Kidney (tissue), 22 donors: ENCODE data around the gene RNU11. TPM values are rescaled to one million over a fixed set of nuclear protein-coding genes. Genes with fewer than 3 reads are reported as not detected.
A peak's percentile ranks its signal among the peaks of the same experiment; 100 is the strongest.

Source experiments
- DNase-seq, 5 donors: peaks; one replicate each; pipeline ENCODE4 v3.0.0-alpha.2; 2013 to 2020
- FAIRE-seq: peaks from 2 replicates; lab custom pipeline; 2012; peaks lifted over from hg19 to GRCh38; lab: Jason Lieb, UNC
- H3K27ac ChIP-seq, 2 donors: one replicate each; pipeline ENCODE4 v1.7.0; 2013; ENCODE audit warnings: low read depth in 2 of 2, low read length in 2 of 2, inconsistent platforms in 1 of 2
- H3K27me3 ChIP-seq: one replicate; pipeline ENCODE4 v1.7.1; 2013; ENCODE audit warnings: low read length, inconsistent platforms; ENCODE audit not compliant: control insufficient read depth, insufficient read depth
- H3K36me3 ChIP-seq, 3 donors: one replicate each; pipeline versions ENCODE4 v1.7.0 to v1.7.1; 2013; ENCODE audit warnings: low read length in 3 of 3, control low read depth in 1 of 3, inconsistent platforms in 1 of 3; ENCODE audit not compliant: insufficient read depth in 3 of 3, control insufficient read depth in 2 of 3
- H3K4me1 ChIP-seq, 3 donors: one replicate each; pipeline versions ENCODE4 v1.7.0 to v1.7.1; 2013; ENCODE audit warnings: low read length in 3 of 3, inconsistent platforms in 1 of 3, low read depth in 1 of 3; ENCODE audit not compliant: control insufficient read depth in 2 of 3, insufficient read depth in 2 of 3
- H3K4me3 ChIP-seq, 3 donors: one replicate each; pipeline versions ENCODE4 v1.7.0 to v1.8.1; 2013; ENCODE audit warnings: low read length in 3 of 3, control low read depth in 1 of 3, inconsistent platforms in 1 of 3
- H3K9ac ChIP-seq, 3 donors: one replicate each; pipeline versions ENCODE4 v1.7.0 to v1.7.1; 2013; ENCODE audit warnings: low read length in 3 of 3, control low read depth in 1 of 3, inconsistent platforms in 1 of 3
- H3K9me3 ChIP-seq, 3 donors: one replicate each; pipeline versions ENCODE4 v1.7.0 to v1.7.1; 2013; ENCODE audit warnings: low read length in 3 of 3, control low read depth in 1 of 3, inconsistent platforms in 1 of 3; ENCODE audit not compliant: control insufficient read depth in 2 of 3, insufficient read depth in 1 of 3
- intact Hi-C: fragments of 100-400 bp; cut with DNase I; formaldehyde crosslinking; loops from one replicate; pipeline ENCODE4 v1.11.1; 2022
- long read RNA-seq, 10 donors: library from polyadenylated mRNA in 1 of 10; unstranded in 1 of 10; transcript quantifications; one replicate each; pipeline ENCODE4 v2.0.0 and lab custom pipeline, GENCODE V29; 2021 to 2026
- polyA plus RNA-seq: library from polyadenylated mRNA; stranded (reverse); fragments of 350-450 nt; fragmentation: Illumina TruSeq; extraction: RNeasy Lipid Tissue Mini Kit (QIAGEN cat#74804); gene quantifications from one replicate; pipeline ENCODE4 v1.2.3, GENCODE V29; 2014; ENCODE audit warnings: low read depth, low replicate concordance; ENCODE audit not compliant: insufficient read depth
- total RNA-seq: library from RNA; stranded (reverse); fragmentation: NEBNext Ultra II Directional; extraction: Animal tissue kit (Norgen Biotek cat#: 25700); gene quantifications from one replicate; pipeline ENCODE4 v1.2.1, GENCODE V29; 2021
- TF ChIP-seq, protein P1 (sequence below): IDR thresholded peaks from 3 replicates; pipeline ENCODE4 v1.5.1; 2012; ENCODE audit warnings: mild to moderate bottlenecking, moderate library complexity, borderline replicate concordance; ENCODE audit not compliant: insufficient read depth; ENCODE audit errors: extremely low read depth
- donor health status: control.
- donor health status: control.
- donor health status: control.
- donor health status: control.
- donor health status: control.
- donor health status: DM: yes; HTN: yes; CAD: no.
- donor health status: Normal renal cell carcinoma (clear cell type).

RNU11 gene
- total RNA-seq (not detected), polyA plus RNA-seq (not detected)
- long read RNA-seq, donor 1 = 0 reads
- long read RNA-seq, donor 2 = 0 reads
- long read RNA-seq, donor 3 = 0 reads
- long read RNA-seq, donor 4 = 0 reads
- long read RNA-seq, donor 5 = 0 reads
- long read RNA-seq, donor 6, partial matches to known transcripts = 0 of 1 reads
- long read RNA-seq, donor 6, other reads (novel, unspliced or antisense) = 0 of 1 reads
- long read RNA-seq, donor 7 = 0 reads
- long read RNA-seq, donor 8 = 0 reads
- long read RNA-seq, donor 9 = 0 reads
- long read RNA-seq, donor 10 = 0 reads

DNA sequence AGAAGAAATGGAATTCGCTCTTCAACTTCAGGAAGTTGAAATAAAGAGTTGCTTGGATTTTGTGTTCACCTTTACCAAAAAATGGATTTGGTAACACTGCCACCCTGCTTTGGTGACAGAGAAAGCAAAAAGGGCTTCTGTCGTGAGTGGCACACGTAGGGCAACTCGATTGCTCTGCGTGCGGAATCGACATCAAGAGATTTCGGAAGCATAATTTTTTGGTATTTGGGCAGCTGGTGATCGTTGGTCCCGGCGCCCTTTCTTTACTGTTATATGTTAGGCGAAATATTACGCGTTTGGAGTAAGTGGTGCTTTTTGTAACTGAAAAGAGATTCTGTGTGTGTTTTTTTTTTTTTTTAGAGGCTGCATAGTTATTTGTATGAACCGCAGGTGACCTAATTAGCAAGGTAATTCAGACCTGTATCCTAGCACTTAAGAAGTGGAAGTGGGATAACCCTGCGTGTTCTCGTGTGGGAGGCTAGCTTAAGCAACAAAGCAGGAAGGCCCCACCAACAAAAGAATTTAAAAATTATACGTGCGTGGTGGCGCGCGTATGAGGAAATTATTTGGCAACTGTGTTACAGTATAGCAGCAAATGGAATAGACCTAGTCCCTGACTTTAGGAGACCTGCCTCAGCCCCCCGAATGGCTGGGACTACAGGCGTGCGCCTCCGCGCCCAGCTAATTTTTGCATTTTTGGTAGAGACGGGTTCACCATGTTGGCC is at the start of gene RNU11:
Gene RNU11, plus strand, starts transcription at position 127 of the 725 bp plus-strand sequence.
- H3K9ac ChIP-seq = peak within 1 kb of the TSS; percentile 53 to 91 (median 86)
- peak within 1 kb of the TSS; percentile 67 to 95 (median 78) for H3K4me3 ChIP-seq
- FAIRE-seq (no peak), DNase-seq (peak; percentile 93 to 99 (median 95))
- TF ChIP-seq, protein P1, sequence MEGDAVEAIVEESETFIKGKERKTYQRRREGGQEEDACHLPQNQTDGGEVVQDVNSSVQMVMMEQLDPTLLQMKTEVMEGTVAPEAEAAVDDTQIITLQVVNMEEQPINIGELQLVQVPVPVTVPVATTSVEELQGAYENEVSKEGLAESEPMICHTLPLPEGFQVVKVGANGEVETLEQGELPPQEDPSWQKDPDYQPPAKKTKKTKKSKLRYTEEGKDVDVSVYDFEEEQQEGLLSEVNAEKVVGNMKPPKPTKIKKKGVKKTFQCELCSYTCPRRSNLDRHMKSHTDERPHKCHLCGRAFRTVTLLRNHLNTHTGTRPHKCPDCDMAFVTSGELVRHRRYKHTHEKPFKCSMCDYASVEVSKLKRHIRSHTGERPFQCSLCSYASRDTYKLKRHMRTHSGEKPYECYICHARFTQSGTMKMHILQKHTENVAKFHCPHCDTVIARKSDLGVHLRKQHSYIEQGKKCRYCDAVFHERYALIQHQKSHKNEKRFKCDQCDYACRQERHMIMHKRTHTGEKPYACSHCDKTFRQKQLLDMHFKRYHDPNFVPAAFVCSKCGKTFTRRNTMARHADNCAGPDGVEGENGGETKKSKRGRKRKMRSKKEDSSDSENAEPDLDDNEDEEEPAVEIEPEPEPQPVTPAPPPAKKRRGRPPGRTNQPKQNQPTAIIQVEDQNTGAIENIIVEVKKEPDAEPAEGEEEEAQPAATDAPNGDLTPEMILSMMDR = no peak
- H3K4me1 ChIP-seq = peaks cover 5 to 8% (median 7%) of the 10 kb centered on the region in 3 donors
- H3K9me3 ChIP-seq = no peaks in the 10 kb centered on the region
- no peaks in the 10 kb centered on the region for H3K36me3 ChIP-seq
- H3K27ac ChIP-seq = peak within 1 kb of the TSS; percentile 94 to 98
- intact Hi-C loops = no loop called here
- no peaks in the 10 kb centered on the region for H3K27me3 ChIP-seq

DNA sequence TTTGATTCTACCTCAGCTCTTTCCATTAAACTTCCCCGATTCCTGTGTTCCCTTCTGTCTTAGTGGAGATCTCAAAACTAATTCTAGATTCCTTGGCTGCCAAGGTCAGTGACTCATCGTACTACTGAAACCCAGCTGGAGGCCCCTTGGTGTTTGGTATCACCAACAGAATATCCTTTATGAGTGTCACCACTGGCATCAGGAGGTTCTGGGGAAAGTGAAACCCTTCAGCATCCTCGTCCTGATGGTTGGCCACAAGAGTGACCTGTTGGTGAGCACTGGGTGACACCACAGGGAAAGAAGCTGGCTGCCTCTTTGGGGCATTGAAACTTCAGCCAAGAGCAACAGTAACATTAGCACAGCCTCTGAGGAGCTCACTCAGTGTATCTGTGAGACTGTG is 46.7 kb upstream of the RNU11 start:
- H3K4me3 ChIP-seq = no peak overlapping the region
- no peaks in the 10 kb centered on the region for H3K4me1 ChIP-seq
- DNase-seq (no peak), FAIRE-seq (no peak)
- no peak overlapping the region for H3K9ac ChIP-seq
- intact Hi-C loops = no loop called here
- TF ChIP-seq, protein P1 = no peak
- peaks cover 0 to 18% (median under 1%) of the 10 kb centered on the region in 3 donors for H3K36me3 ChIP-seq
- no peaks in the 10 kb centered on the region for H3K9me3 ChIP-seq
- H3K27me3 ChIP-seq = no peaks in the 10 kb centered on the region
- H3K27ac ChIP-seq = no peak overlapping the region

DNA sequence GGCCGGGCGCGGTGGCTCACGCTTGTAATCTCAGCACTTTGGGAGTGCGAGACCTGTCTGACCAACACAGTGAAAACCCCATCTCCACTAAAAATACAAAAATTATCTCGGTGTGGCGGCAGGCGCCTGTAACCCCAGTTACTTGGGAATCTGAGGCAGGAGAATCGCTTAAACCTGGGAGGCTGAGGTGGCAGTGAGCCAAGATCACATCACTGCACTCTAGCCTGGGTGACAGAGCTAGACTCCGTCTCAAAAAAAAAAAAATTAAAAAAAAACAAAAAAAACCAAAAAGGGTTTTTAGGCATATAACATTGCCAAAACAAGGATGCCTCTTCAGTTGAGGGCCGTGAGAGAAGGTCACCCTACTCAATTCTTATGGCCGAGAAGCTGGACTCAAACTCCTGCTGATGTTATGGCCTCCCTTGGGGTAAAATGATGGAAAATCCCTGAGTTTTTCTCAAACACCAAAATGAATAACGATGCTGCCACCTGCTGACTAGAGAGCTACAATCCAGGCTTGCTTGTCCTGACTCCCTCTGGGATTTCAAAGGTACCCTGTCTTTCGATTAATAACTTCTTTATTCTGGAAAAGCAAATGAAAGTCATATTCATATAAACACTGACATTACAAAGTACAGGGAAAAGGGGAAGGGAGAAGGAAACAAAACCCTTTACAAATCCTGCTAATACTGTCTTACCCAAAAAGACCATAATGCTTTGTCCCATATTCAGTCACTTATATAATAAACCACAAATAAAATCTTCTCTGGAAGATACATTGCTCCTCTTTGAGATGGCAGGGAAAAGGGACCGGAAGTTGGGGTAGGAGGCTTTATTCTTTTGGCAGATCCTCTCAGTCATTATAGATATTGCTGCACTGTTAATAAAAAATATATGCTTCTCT is 45.6 kb upstream of the RNU11 start:
- no peak overlapping the region for H3K9ac ChIP-seq
- H3K36me3 ChIP-seq = peaks cover 0 to 21% (median 3%) of the 10 kb centered on the region in 3 donors
- DNase-seq (peak in 3 of 5 donors; percentile 68 to 93 (median 84)), FAIRE-seq (no peak)
- TF ChIP-seq, protein P1 = peak; percentile 69
- intact Hi-C loops = no loop called here
- no peak overlapping the region for H3K27ac ChIP-seq
- no peaks in the 10 kb centered on the region for H3K27me3 ChIP-seq
- no peak overlapping the region for H3K4me3 ChIP-seq
- H3K9me3 ChIP-seq = no peaks in the 10 kb centered on the region
- no peaks in the 10 kb centered on the region for H3K4me1 ChIP-seq
